ENCODE measurements around the gene TFAP2E.
A peak's percentile ranks its signal among the peaks of the same experiment; 100 is the strongest.

The TFAP2E gene

GRCh38 chr1:35641233-35641866 is 68.2 kb downstream of the TFAP2E start, which contains the start of gene PSMB2:
TSS of gene PSMB2 (minus strand) at chr1:35641526. CDS start at chr1:35641432, 94 bp downstream.
- peak; percentile 88 to 98 (median 96) for DNase-seq (ENCODE audit: low read depth in 2 of 3, low spot score in 2 of 3)

DNA sequence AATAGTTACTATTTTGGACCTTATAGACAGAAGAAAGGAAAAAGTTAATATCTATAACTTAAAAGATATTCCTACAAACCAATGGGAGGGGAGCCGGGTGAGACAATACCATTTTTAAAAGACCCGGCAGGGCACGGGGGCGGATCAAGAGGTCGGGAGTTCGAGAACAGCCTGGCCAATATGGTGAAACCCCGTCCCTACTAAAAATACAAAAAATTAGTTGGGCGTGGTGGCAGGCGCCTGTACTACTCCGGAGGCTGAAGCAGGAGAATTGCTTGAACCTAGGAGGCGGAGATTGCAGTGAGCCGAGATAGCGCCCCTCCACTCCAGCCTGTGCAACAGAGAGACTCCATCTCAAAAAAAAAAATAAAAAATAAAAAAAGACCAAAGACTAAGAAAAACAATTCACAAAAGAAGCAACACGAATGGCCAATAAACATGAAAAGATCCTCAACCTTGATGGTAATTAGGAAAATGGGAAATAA is 69.4 kb downstream of the TFAP2E start:
- no peak for DNase-seq (ENCODE audit: low read depth in 2 of 3, low spot score in 2 of 3)

DNA sequence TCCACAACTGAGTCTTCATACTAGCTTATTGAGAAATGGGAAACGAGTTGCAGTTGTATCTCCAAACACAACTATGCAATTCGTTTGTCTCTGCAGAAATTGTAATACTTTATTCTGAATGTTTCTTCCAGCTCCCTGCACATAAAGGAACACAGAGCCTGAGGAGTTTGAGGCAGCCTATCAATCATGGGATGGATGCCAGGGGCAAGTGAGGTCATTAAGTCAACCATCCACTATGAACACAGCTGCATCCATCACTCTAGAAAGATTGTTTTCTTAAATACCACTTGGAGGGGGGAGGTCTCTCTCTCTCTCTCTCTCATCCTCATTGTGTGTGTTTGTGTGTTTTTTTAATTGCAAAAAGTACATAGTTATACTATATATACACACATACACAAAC is 71.1 kb downstream of the TFAP2E start:
- no peak for DNase-seq (ENCODE audit: low read depth in 2 of 3, low spot score in 2 of 3)

Measured in activated CD8-positive, alpha-beta memory T cell treated with anti-CD3 and anti-CD28 coated beads for 48 hours (primary cell).